ENCODE data around the gene TNIP2.

GRCh38 chr4:2768921-2769336 lies 12.8 kb upstream of the TNIP2 start:
- TF ChIP-seq POLR2A (IDR thresholded peaks at IDR 0.05) = no peak
- TF ChIP-seq CTCF (IDR thresholded peaks at IDR 0.05) = no peak
